Mammary epithelial cell (primary cell): ENCODE data around the gene AAMP.

Source experiments
- CTCF ChIP-seq, 2 donors: IDR thresholded peaks in 1 of 2; conservative IDR thresholded peaks in 1 of 2; 2 replicates each; pipeline ENCODE4 v1.5.1; 2011 to 2012; ENCODE audit warnings: inconsistent platforms in 2 of 2, low read length in 2 of 2, mild to moderate bottlenecking in 2 of 2, control low read depth in 1 of 2, low read depth in 1 of 2; ENCODE audit not compliant: insufficient read depth in 1 of 2; ENCODE audit errors: extremely low read depth in 1 of 2
- EZH2 ChIP-seq: IDR thresholded peaks from 2 replicates; pipeline ENCODE4 v1.6.1; 2012; ENCODE audit warnings: low read length, inconsistent platforms, borderline replicate concordance

- TF ChIP-seq CTCF (conservative IDR thresholded peaks at IDR 0.05 in 1 of 2, IDR thresholded peaks at IDR 0.05 in 1 of 2; ENCODE audit: extremely low read depth in 1 of 2, insufficient read depth in 1 of 2, low read depth in 1 of 2, low read length in 2 of 2) (no peak), EZH2 (no peak)
These were observed 45.8 kb downstream of the AAMP start for GRCh38 chr2:218224186-218224585.
